SK-N-MC (cell line): ENCODE data around the gene CXXC5.
"Not testable (repeated sequence)": the region's sequence is repeated elsewhere in the genome, so short reads cannot be mapped to it uniquely, and the experiment has no call there.

ENCODE experiments used
- EZH2 ChIP-seq: fragments of 200-600 bp; sonication (generic); IDR thresholded peaks from one replicate; pipeline ENCODE4 v1.6.1; 2017; ENCODE audit warnings: antibody characterized with exemption
- FOXP2 ChIP-seq: optimal IDR thresholded peaks from 2 replicates; pipeline ENCODE3; 2011; ENCODE audit warnings: mild to moderate bottlenecking, moderate library complexity; ENCODE audit not compliant: insufficient read depth; ENCODE audit errors: extremely low read length, control extremely low read depth

- TF ChIP-seq EZH2, FOXP2: not testable (repeated sequence)
Observed at GRCh38 chr5:139625398-139625797, 22.8 kb upstream of the CXXC5 start.
